ENCODE results near the gene TADA1. TPM values are rescaled to one million over a fixed set of nuclear protein-coding genes. Genes with fewer than 3 reads are reported as not detected.

Gene TADA1
- total and polyA plus RNA-seq, 2 experiments from 2014 or later, result 21.8 to 22.0 TPM

DNA sequence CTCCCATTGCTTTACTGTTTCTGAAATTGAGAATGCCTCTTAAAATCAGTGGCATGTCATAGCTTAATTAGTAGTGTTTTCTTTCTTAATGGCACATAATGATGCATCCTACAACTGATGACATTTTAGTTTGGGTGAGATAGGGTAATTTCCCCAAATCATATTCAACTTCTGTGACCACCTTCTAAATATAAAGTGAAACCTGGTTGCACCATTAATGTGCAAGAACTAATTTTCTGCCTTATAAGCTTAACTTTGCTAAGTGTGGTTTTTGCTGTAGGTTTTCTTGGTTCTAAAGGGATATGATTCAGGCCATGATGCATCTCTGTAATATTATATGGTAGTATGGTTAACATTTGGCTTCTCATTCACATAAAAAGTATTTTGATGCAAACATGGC is 27.9 kb downstream of the TADA1 start:
- Mint-ChIP-seq H3K9me3 (no peaks in the 10 kb centered on the region), H3K4me3 (no peak overlapping the region), H3K27me3 (ENCODE audit: insufficient read depth, low read depth, poor library complexity) (peaks cover 7% of the 10 kb centered on the region), H3K4me1 (peaks cover 2% of the 10 kb centered on the region; the same call in 2 of the 3 replicates), H3K36me3 (ENCODE audit: low read depth) (peaks cover 99% of the 10 kb centered on the region), H3K27ac (no peak overlapping the region)
- DNase-seq (ENCODE audit: low spot score) (no peak), ATAC-seq (no peak)
- H2AFZ ChIP-seq, result no peak overlapping the region
- peaks cover 70% of the 10 kb centered on the region for H3K36me3 ChIP-seq (ENCODE audit: insufficient read depth)
- H4K20me1 ChIP-seq (replicated peaks; ENCODE audit: insufficient read depth), result peaks cover 35% of the 10 kb centered on the region
- no peaks in the 10 kb centered on the region for H3F3A ChIP-seq (replicated peaks; ENCODE audit: low read depth)
- peaks cover 53% of the 10 kb centered on the region for H3K79me2 ChIP-seq (replicated peaks; ENCODE audit: insufficient read depth)
- H3K9me2 ChIP-seq (ENCODE audit: insufficient read depth), result no peaks in the 10 kb centered on the region
- H3K4me2 ChIP-seq, result no peak overlapping the region
- H3K4me3 ChIP-seq, result no peak overlapping the region
- TF ChIP-seq EZH2 (IDR thresholded peaks at IDR 0.05; ENCODE audit: low read depth, unreplicated experiment) (no peak), JUNB (IDR thresholded peaks at IDR 0.05; ENCODE audit: unreplicated experiment) (no peak), EZH2phosphoT487 (IDR thresholded peaks at IDR 0.05; ENCODE audit: unreplicated experiment) (no peak), ZNF114 (CRISPR knock-in tag; IDR thresholded peaks at IDR 0.05) (no peak), ZNF331 (CRISPR knock-in tag; IDR thresholded peaks at IDR 0.05; ENCODE audit: low read depth) (no peak), NANOG (IDR thresholded peaks at IDR 0.05; ENCODE audit: borderline replicate concordance) (no peak), STAT1 (IDR thresholded peaks at IDR 0.05; ENCODE audit: unreplicated experiment) (no peak), CREB1 (CRISPR knock-in tag; IDR thresholded peaks at IDR 0.05; ENCODE audit: low read depth) (no peak), POLR2AphosphoS5 (IDR thresholded peaks at IDR 0.05; ENCODE audit: low read depth) (no peak)
- TF ChIP-seq, protein P1, sequence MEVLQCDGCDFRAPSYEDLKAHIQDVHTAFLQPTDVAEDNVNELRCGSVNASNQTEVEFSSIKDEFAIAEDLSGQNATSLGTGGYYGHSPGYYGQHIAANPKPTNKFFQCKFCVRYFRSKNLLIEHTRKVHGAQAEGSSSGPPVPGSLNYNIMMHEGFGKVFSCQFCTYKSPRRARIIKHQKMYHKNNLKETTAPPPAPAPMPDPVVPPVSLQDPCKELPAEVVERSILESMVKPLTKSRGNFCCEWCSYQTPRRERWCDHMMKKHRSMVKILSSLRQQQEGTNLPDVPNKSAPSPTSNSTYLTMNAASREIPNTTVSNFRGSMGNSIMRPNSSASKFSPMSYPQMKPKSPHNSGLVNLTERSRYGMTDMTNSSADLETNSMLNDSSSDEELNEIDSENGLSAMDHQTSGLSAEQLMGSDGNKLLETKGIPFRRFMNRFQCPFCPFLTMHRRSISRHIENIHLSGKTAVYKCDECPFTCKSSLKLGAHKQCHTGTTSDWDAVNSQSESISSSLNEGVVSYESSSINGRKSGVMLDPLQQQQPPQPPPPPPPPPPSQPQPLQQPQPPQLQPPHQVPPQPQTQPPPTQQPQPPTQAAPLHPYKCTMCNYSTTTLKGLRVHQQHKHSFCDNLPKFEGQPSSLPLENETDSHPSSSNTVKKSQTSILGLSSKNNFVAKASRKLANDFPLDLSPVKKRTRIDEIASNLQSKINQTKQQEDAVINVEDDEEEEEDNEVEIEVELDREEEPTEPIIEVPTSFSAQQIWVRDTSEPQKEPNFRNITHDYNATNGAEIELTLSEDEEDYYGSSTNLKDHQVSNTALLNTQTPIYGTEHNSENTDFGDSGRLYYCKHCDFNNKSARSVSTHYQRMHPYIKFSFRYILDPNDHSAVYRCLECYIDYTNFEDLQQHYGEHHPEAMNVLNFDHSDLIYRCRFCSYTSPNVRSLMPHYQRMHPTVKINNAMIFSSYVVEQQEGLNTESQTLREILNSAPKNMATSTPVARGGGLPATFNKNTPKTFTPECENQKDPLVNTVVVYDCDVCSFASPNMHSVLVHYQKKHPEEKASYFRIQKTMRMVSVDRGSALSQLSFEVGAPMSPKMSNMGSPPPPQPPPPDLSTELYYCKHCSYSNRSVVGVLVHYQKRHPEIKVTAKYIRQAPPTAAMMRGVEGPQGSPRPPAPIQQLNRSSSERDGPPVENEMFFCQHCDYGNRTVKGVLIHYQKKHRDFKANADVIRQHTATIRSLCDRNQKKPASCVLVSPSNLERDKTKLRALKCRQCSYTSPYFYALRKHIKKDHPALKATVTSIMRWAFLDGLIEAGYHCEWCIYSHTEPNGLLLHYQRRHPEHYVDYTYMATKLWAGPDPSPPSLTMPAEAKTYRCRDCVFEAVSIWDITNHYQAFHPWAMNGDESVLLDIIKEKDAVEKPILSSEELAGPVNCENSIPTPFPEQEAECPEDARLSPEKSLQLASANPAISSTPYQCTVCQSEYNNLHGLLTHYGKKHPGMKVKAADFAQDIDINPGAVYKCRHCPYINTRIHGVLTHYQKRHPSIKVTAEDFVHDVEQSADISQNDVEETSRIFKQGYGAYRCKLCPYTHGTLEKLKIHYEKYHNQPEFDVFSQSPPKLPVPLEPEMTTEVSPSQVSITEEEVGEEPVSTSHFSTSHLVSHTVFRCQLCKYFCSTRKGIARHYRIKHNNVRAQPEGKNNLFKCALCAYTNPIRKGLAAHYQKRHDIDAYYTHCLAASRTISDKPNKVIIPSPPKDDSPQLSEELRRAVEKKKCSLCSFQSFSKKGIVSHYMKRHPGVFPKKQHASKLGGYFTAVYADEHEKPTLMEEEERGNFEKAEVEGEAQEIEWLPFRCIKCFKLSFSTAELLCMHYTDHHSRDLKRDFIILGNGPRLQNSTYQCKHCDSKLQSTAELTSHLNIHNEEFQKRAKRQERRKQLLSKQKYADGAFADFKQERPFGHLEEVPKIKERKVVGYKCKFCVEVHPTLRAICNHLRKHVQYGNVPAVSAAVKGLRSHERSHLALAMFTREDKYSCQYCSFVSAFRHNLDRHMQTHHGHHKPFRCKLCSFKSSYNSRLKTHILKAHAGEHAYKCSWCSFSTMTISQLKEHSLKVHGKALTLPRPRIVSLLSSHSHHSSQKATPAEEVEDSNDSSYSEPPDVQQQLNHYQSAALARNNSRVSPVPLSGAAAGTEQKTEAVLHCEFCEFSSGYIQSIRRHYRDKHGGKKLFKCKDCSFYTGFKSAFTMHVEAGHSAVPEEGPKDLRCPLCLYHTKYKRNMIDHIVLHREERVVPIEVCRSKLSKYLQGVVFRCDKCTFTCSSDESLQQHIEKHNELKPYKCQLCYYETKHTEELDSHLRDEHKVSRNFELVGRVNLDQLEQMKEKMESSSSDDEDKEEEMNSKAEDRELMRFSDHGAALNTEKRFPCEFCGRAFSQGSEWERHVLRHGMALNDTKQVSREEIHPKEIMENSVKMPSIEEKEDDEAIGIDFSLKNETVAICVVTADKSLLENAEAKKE (CRISPR knock-in tag; IDR thresholded peaks at IDR 0.05), result no peak
- TF ChIP-seq, protein P2, sequence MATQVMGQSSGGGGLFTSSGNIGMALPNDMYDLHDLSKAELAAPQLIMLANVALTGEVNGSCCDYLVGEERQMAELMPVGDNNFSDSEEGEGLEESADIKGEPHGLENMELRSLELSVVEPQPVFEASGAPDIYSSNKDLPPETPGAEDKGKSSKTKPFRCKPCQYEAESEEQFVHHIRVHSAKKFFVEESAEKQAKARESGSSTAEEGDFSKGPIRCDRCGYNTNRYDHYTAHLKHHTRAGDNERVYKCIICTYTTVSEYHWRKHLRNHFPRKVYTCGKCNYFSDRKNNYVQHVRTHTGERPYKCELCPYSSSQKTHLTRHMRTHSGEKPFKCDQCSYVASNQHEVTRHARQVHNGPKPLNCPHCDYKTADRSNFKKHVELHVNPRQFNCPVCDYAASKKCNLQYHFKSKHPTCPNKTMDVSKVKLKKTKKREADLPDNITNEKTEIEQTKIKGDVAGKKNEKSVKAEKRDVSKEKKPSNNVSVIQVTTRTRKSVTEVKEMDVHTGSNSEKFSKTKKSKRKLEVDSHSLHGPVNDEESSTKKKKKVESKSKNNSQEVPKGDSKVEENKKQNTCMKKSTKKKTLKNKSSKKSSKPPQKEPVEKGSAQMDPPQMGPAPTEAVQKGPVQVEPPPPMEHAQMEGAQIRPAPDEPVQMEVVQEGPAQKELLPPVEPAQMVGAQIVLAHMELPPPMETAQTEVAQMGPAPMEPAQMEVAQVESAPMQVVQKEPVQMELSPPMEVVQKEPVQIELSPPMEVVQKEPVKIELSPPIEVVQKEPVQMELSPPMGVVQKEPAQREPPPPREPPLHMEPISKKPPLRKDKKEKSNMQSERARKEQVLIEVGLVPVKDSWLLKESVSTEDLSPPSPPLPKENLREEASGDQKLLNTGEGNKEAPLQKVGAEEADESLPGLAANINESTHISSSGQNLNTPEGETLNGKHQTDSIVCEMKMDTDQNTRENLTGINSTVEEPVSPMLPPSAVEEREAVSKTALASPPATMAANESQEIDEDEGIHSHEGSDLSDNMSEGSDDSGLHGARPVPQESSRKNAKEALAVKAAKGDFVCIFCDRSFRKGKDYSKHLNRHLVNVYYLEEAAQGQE (IDR thresholded peaks at IDR 0.05; ENCODE audit: unreplicated experiment), result no peak
- TF ChIP-seq, protein P3, sequence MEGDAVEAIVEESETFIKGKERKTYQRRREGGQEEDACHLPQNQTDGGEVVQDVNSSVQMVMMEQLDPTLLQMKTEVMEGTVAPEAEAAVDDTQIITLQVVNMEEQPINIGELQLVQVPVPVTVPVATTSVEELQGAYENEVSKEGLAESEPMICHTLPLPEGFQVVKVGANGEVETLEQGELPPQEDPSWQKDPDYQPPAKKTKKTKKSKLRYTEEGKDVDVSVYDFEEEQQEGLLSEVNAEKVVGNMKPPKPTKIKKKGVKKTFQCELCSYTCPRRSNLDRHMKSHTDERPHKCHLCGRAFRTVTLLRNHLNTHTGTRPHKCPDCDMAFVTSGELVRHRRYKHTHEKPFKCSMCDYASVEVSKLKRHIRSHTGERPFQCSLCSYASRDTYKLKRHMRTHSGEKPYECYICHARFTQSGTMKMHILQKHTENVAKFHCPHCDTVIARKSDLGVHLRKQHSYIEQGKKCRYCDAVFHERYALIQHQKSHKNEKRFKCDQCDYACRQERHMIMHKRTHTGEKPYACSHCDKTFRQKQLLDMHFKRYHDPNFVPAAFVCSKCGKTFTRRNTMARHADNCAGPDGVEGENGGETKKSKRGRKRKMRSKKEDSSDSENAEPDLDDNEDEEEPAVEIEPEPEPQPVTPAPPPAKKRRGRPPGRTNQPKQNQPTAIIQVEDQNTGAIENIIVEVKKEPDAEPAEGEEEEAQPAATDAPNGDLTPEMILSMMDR (conservative IDR thresholded peaks at IDR 0.05; ENCODE audit: low read depth in 2 of 2), result no peak
- TF ChIP-seq, protein P4, sequence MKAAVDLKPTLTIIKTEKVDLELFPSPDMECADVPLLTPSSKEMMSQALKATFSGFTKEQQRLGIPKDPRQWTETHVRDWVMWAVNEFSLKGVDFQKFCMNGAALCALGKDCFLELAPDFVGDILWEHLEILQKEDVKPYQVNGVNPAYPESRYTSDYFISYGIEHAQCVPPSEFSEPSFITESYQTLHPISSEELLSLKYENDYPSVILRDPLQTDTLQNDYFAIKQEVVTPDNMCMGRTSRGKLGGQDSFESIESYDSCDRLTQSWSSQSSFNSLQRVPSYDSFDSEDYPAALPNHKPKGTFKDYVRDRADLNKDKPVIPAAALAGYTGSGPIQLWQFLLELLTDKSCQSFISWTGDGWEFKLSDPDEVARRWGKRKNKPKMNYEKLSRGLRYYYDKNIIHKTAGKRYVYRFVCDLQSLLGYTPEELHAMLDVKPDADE (IDR thresholded peaks at IDR 0.05), result no peak
- H3K27ac ChIP-seq (ENCODE audit: low read depth), result no peak overlapping the region
- no peaks in the 10 kb centered on the region for H3K4me1 ChIP-seq (ENCODE audit: insufficient read depth)
- no peaks in the 10 kb centered on the region for H3K27me3 ChIP-seq (ENCODE audit: insufficient read depth)
